SU-DHL-6 (cell line): ENCODE results near the gene COL6A2.

Experiments
- H2AFZ ChIP-seq: fragments of 200-600 bp; sonication (generic); 2 replicates; pipeline ENCODE4 v1.6.1; 2014; ENCODE audit warnings: low read depth, mild to moderate bottlenecking, moderate library complexity, mixed read lengths, antibody characterized with exemption, low read length; ENCODE audit not compliant: severe bottlenecking
- H3F3A ChIP-seq: fragments of 200-600 bp; shearing (Covaris generic); 2 replicates; pipeline ENCODE4 v1.6.0; 2016; ENCODE audit warnings: antibody characterized with exemption, mild to moderate bottlenecking; ENCODE audit not compliant: insufficient read depth
- H3K27ac ChIP-seq: fragments of 200-600 bp; sonication (generic); 2 replicates; pipeline ENCODE4 v1.5.1; 2016; ENCODE audit warnings: low read depth, mild to moderate bottlenecking, low read length, moderate library complexity, mixed read lengths
- H3K27me3 ChIP-seq: fragments of 200-600 bp; sonication (generic), shearing (Covaris generic); 2 replicates; pipeline ENCODE4 v1.6.0; 2014; ENCODE audit warnings: mild to moderate bottlenecking, low read length
- H3K36me3 ChIP-seq: fragments of 200-600 bp; sonication (generic); 2 replicates; pipeline ENCODE4 v1.6.1; 2014; ENCODE audit warnings: mild to moderate bottlenecking, low read length, mixed read lengths
- H3K4me2 ChIP-seq: fragments of 300-600, 200-600 bp; shearing (Covaris generic), sonication (generic); 2 replicates; pipeline ENCODE4 v1.6.0; 2014; ENCODE audit warnings: low read length, low read depth, mild to moderate bottlenecking; ENCODE audit not compliant: poor library complexity, severe bottlenecking
- H3K4me3 ChIP-seq: fragments of 200-600 bp; sonication (generic); 2 replicates; pipeline ENCODE4 v1.5.1; 2014; ENCODE audit warnings: antibody characterized with exemption, low read length, mild to moderate bottlenecking, mixed read lengths; ENCODE audit not compliant: insufficient read depth, poor library complexity, severe bottlenecking
- H3K79me2 ChIP-seq: fragments of 200-600 bp; sonication (generic); 2 replicates; pipeline ENCODE4 v1.6.1; 2014; ENCODE audit warnings: mild to moderate bottlenecking, low read length, moderate library complexity; ENCODE audit not compliant: insufficient read depth
- H3K9ac ChIP-seq: fragments of 200-600 bp; sonication (generic); 2 replicates; pipeline ENCODE4 v1.7.0; 2014; ENCODE audit warnings: mild to moderate bottlenecking, low read length
- H3K9me2 ChIP-seq: fragments of 200-600 bp; sonication (generic); replicated peaks from 2 replicates; pipeline ENCODE4 v1.6.1; 2014; ENCODE audit warnings: low read length; ENCODE audit not compliant: insufficient read depth
- H3K9me3 ChIP-seq: fragments of 200-600 bp; sonication (generic); 2 replicates; pipeline ENCODE4 v1.6.1; 2014; ENCODE audit warnings: low read length, mixed read lengths; ENCODE audit not compliant: insufficient read depth
- H4K20me1 ChIP-seq: fragments of 200-600 bp; sonication (generic); 2 replicates; pipeline ENCODE4 v1.6.1; 2014; ENCODE audit warnings: low read depth, mild to moderate bottlenecking, antibody characterized with exemption, low read length, moderate library complexity, mixed read lengths
- EZH2phosphoT487 ChIP-seq: fragments of 200-600 bp; sonication (generic), shearing (Covaris generic); conservative IDR thresholded peaks from 2 replicates; pipeline ENCODE4 v1.6.1; 2018; ENCODE audit warnings: mild to moderate bottlenecking, antibody characterized with exemption, low read length, moderate library complexity, mixed read lengths
- TF ChIP-seq, protein P1 (sequence below): fragments of 200-600 bp; sonication (generic); IDR thresholded peaks from one replicate; pipeline ENCODE4 v1.5.1; 2017; ENCODE audit warnings: antibody characterized with exemption, mild to moderate bottlenecking, low read length, moderate library complexity; ENCODE audit not compliant: insufficient read depth, poor library complexity, severe bottlenecking

The COL6A2 gene

DNA sequence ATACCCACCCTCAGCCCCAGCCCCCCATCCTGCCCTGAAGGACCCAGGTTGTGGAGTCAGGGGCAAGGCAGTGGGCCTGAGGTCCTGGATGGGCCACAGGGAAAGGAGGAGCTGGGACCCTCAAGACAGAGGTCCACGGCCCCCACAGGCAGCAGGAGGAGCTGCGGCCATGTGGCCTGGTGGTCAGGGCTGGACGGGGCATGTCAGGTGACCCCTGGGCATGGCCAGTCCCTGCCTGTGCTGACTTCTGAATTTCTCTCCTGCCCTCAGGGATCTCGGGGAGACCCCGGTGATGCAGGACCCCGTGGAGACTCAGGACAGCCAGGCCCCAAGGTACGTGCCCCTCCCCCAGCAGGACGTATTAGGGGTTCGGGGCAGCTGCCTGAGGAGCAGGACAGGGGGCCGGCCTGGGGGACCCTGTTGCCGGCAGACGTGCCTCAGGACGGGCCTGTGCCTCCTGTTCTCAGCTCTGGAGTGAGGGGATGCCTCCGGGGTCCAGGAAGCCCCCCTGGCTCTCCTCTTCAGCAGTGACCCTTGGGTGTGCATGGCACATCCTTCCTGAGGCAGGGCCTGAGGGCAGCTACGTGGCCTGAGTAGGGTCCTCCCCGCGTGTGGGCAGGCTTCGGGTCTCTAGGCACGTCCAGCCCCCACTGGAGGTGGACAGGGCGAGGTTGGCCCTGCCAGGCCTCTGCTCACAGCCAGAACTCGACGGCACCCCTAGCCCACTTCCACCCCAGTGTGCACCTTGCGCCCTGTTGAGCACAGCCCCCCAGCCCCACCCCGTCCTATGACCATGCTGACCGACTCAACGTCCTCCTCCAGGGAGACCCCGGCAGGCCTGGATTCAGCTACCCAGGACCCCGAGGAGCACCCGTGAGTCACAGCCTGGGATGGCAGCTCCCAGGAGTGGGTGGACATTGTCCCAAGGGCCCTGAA is 23.6 kb downstream of the COL6A2 start:
- Histone ChIP-seq H3K9me3 (no peaks in the 10 kb centered on the region), H3K4me2 (no peak overlapping the region), H4K20me1 (no peaks in the 10 kb centered on the region), H2AFZ (no peak overlapping the region), H3K27me3 (no peaks in the 10 kb centered on the region), H3K27ac (no peak overlapping the region), H3K9me2 (no peaks in the 10 kb centered on the region), H3K4me3 (no peak overlapping the region), H3K9ac (no peak overlapping the region), H3K36me3 (no peaks in the 10 kb centered on the region), H3K79me2 (no peaks in the 10 kb centered on the region), H3F3A (no peaks in the 10 kb centered on the region)
- TF ChIP-seq, protein P1, sequence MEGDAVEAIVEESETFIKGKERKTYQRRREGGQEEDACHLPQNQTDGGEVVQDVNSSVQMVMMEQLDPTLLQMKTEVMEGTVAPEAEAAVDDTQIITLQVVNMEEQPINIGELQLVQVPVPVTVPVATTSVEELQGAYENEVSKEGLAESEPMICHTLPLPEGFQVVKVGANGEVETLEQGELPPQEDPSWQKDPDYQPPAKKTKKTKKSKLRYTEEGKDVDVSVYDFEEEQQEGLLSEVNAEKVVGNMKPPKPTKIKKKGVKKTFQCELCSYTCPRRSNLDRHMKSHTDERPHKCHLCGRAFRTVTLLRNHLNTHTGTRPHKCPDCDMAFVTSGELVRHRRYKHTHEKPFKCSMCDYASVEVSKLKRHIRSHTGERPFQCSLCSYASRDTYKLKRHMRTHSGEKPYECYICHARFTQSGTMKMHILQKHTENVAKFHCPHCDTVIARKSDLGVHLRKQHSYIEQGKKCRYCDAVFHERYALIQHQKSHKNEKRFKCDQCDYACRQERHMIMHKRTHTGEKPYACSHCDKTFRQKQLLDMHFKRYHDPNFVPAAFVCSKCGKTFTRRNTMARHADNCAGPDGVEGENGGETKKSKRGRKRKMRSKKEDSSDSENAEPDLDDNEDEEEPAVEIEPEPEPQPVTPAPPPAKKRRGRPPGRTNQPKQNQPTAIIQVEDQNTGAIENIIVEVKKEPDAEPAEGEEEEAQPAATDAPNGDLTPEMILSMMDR = no peak
- no peak for TF ChIP-seq EZH2phosphoT487

DNA sequence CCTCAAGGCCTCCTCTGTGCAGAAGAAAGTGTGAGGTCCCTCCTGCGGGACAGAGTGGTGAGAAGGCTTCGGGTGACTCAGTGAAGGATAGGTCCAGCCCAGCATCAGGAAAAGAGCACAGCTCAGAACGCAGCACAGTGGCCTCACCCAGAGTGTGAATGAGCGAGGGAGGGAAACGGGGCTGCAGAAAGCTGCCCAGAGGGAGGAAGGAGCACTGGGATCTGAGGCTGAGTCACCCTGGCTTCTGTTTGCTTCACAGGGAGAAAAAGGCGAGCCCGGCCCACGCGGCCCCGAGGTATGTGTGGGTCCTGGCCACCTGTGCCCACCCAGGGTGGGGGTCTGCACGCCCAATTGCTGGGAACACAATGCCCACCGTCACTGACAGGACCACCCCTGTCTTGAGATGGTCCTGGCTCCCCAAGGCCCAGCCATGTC is 24.3 kb downstream of the COL6A2 start:
- H3F3A ChIP-seq = no peaks in the 10 kb centered on the region
- no peaks in the 10 kb centered on the region for H3K9me3 ChIP-seq
- H3K4me2 ChIP-seq = no peak overlapping the region
- no peak overlapping the region for H2AFZ ChIP-seq
- no peaks in the 10 kb centered on the region for H3K27me3 ChIP-seq
- H3K9ac ChIP-seq = no peak overlapping the region
- TF ChIP-seq EZH2phosphoT487 = no peak
- TF ChIP-seq, protein P1 = no peak
- H3K27ac ChIP-seq = no peak overlapping the region
- no peaks in the 10 kb centered on the region for H4K20me1 ChIP-seq
- H3K9me2 ChIP-seq = no peaks in the 10 kb centered on the region
- H3K79me2 ChIP-seq = no peaks in the 10 kb centered on the region
- no peak overlapping the region for H3K4me3 ChIP-seq
- no peaks in the 10 kb centered on the region for H3K36me3 ChIP-seq

DNA sequence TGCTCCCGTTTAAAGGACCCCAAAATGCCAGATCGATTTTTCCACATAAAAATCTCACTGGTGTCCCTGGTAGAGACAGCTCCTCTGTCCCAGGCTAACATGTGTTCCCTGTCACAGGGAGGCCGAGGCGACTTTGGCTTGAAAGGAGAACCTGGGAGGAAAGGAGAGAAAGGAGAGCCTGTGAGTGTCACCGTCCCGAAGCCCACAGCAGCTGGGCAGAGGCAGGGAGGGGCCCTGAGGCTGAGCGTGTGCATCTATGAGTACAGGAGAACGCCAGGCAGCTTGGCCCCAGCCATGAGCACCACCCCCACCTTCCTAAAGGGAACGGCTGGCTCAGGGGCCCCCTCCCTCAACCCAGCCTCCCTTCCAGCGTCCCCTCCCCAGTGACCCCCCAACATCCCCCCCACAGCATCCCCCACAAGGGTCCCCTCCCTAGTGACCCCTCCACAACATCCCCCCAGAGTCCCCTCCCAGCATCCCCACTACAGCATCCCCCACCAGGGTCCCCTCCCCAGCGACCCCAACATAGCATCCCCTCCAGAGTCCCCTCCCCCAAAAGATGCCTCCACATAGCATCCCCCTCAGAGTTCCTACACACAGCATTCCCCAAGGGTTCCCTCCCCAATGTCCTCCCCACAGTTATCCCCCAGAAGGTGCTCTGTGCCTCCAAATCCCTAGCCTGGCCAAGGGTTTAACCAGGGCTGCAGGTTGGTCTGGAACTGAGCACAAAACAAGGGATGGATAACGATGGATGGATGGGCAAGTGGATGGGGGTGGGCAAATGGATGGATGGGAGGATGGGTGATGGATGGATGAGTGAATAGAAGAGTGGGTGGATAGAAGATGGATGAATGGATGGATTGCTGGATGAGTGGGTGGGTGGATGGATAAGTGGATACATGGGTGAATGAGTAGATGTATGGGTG is 25.1 kb downstream of the COL6A2 start:
- H4K20me1 ChIP-seq = no peaks in the 10 kb centered on the region
- H3K9ac ChIP-seq = no peak overlapping the region
- H3K9me2 ChIP-seq = no peaks in the 10 kb centered on the region
- H3K27me3 ChIP-seq = no peaks in the 10 kb centered on the region
- H3K9me3 ChIP-seq = no peaks in the 10 kb centered on the region
- no peaks in the 10 kb centered on the region for H3K36me3 ChIP-seq
- H3K27ac ChIP-seq = no peak overlapping the region
- TF ChIP-seq, protein P1 = no peak
- no peak for TF ChIP-seq EZH2phosphoT487
- H3K79me2 ChIP-seq = no peaks in the 10 kb centered on the region
- H3F3A ChIP-seq = no peaks in the 10 kb centered on the region
- H3K4me2 ChIP-seq = no peak overlapping the region
- H3K4me3 ChIP-seq = no peak overlapping the region
- H2AFZ ChIP-seq = no peak overlapping the region
